Choroid plexus epithelial cell (primary cell): ENCODE results near the gene KCND3.

Experiments
- DNase-seq: peaks from one replicate; pipeline ENCODE4 v3.0.0-alpha.2; 2010; ENCODE audit warnings: low read depth
- H3K4me3 ChIP-seq: 2 replicates; pipeline ENCODE4 v1.5.1; 2011; ENCODE audit warnings: low read depth, mild to moderate bottlenecking, control low read depth, low read length, moderate library complexity
- CTCF ChIP-seq: conservative IDR thresholded peaks from 2 replicates; pipeline ENCODE4 v1.5.1; 2011; ENCODE audit warnings: low read depth, mild to moderate bottlenecking, control low read depth, inconsistent platforms, low read length, moderate library complexity

KCND3 gene

GRCh38 chr1:111818081-111818480 lies 171.4 kb downstream of the KCND3 start:
- no peak for TF ChIP-seq CTCF
- no peak for DNase-seq
- no peak overlapping the region for H3K4me3 ChIP-seq

GRCh38 chr1:111814642-111815041 lies 174.8 kb downstream of the KCND3 start:
- H3K4me3 ChIP-seq = no peak overlapping the region
- DNase-seq = no peak
- TF ChIP-seq CTCF = no peak

- no peak for DNase-seq
- no peak overlapping the region for H3K4me3 ChIP-seq
- no peak for TF ChIP-seq CTCF
Observed at GRCh38 chr1:111814305-111814628, 175.2 kb downstream of the KCND3 start.

- TF ChIP-seq CTCF = peak; percentile 11
- no peak overlapping the region for H3K4me3 ChIP-seq
- DNase-seq = peak; percentile 4
Observed at GRCh38 chr1:111813440-111814304, 175.8 kb downstream of the KCND3 start.

GRCh38 chr1:111812306-111812705 lies 177.2 kb downstream of the KCND3 start:
- TF ChIP-seq CTCF = no peak
- H3K4me3 ChIP-seq = no peak overlapping the region
- no peak for DNase-seq

- H3K4me3 ChIP-seq = no peak overlapping the region
- TF ChIP-seq CTCF = no peak
- no peak for DNase-seq
Observed at GRCh38 chr1:111811891-111812290, 177.6 kb downstream of the KCND3 start.

- H3K4me3 ChIP-seq = no peak overlapping the region
- DNase-seq = no peak
- TF ChIP-seq CTCF = no peak
Observed at GRCh38 chr1:111805251-111805650, 184.2 kb downstream of the KCND3 start.
